ENCODE data around the gene TUBB1.
A peak's percentile ranks its signal among the peaks of the same experiment; 100 is the strongest.

TUBB1 gene

GRCh38 chr20:59000326-59000725 lies 18.9 kb upstream of the TUBB1 start:
- no peak for DNase-seq (ENCODE audit: low spot score)
- in situ Hi-C loops (cut with MboI; ENCODE audit: low pct_unique_long_range_greater_than_20kb, low sequenced_read_pairs, unreplicated experiment) = no loop called here
- no peak for TF ChIP-seq CTCF (IDR thresholded peaks at IDR 0.05; ENCODE audit: extremely low read depth, insufficient read depth, missing control alignments)

GRCh38 chr20:59001068-59001448 lies 18.2 kb upstream of the TUBB1 start:
- no peak for DNase-seq (ENCODE audit: low spot score)
- TF ChIP-seq CTCF (IDR thresholded peaks at IDR 0.05; ENCODE audit: extremely low read depth, insufficient read depth, missing control alignments) = no peak
- in situ Hi-C loops (cut with MboI; ENCODE audit: low pct_unique_long_range_greater_than_20kb, low sequenced_read_pairs, unreplicated experiment) = no loop called here

DNA sequence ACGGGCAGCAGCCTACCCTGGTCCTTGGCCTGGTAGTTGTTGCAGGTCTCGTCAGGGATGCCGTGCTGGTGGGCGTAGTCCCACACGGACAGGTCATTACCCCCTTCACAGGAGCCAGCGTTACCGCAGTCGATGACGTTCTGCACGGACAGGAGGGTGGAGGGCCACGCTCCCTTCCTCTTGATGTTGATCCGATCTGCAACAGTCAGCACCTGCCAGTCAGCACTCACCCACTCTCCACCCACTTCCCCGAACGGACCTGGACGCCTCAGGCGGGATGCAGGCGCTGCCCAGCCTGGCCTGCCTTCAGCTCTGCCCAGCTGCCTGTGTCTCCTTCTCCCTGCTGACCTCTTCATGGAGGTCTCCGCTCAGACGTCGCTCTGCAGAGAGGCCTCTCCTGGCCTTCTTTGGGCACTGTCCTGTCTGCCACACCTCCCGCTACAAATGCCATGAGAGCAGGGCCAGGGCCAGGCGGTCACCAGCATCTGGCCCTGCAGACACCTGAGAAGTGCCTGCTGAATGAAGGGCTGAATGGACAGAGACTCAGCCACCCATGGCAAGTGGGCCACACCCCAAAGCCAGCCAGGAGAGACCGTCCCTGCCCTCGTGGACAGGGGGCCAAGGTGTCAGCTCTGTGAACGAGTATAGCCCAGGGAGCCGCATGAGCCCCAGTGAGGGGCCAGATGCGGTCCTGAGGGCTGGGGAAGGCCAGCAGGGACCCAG lies 17.6 kb upstream of the TUBB1 start:
- DNase-seq (ENCODE audit: low spot score) = no peak
- TF ChIP-seq CTCF (IDR thresholded peaks at IDR 0.05; ENCODE audit: extremely low read depth, insufficient read depth, missing control alignments) = no peak
- in situ Hi-C loops (cut with MboI; ENCODE audit: low pct_unique_long_range_greater_than_20kb, low sequenced_read_pairs, unreplicated experiment) = no loop called here

DNA sequence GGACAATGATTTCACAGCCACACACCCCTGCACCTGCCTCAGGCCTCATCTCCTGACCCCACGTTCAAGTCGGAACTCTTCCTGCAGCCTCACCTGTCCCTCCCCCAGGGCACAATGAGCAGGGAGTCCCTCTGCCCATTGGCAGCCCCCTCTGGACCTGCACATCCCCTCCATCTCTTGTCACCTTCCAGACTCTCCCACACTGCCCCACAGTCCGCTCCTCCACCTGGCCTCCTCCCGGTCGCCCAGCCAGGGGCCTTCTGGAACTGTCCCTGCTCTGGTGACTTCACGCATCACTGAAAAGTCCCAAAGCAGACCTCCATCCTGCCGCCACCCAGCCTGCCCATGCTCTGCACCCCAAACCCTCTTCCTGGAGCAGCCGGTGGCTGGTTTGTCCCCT lies 16.8 kb upstream of the TUBB1 start:
- DNase-seq (ENCODE audit: low spot score) = no peak
- TF ChIP-seq CTCF (IDR thresholded peaks at IDR 0.05; ENCODE audit: extremely low read depth, insufficient read depth, missing control alignments) = no peak
- in situ Hi-C loops (cut with MboI; ENCODE audit: low pct_unique_long_range_greater_than_20kb, low sequenced_read_pairs, unreplicated experiment) = no loop called here

- in situ Hi-C loops (cut with MboI; ENCODE audit: low pct_unique_long_range_greater_than_20kb, low sequenced_read_pairs, unreplicated experiment) = no loop called here
- no peak for TF ChIP-seq CTCF (IDR thresholded peaks at IDR 0.05; ENCODE audit: extremely low read depth, insufficient read depth, missing control alignments)
- DNase-seq (ENCODE audit: low spot score) = no peak
These were observed 16.3 kb upstream of the TUBB1 start for GRCh38 chr20:59002874-59003399.

GRCh38 chr20:59003836-59004492 lies 15.3 kb upstream of the TUBB1 start:
- in situ Hi-C loops (cut with MboI; ENCODE audit: low pct_unique_long_range_greater_than_20kb, low sequenced_read_pairs, unreplicated experiment) = no loop called here
- no peak for TF ChIP-seq CTCF (IDR thresholded peaks at IDR 0.05; ENCODE audit: extremely low read depth, insufficient read depth, missing control alignments)
- DNase-seq (ENCODE audit: low spot score) = peak; percentile 36

All from GM13977 (cell line).